WTC11 (cell line): ENCODE measurements around the gene SHANK2. TPM values are rescaled to one million over a fixed set of nuclear protein-coding genes. Genes with fewer than 3 reads are reported as not detected.

ENCODE experiments used
- ATAC-seq: fragments of 200-7000 bp; cut with Tn5 transposase; 2 replicates; pipeline ENCODE4 v1.10.0; 2021; ENCODE audit warnings: mild to moderate bottlenecking, moderate library complexity
- CTCF ChIA-PET: fragments of 300-600 bp; sonication (Branson Sonifier 250); formaldehyde crosslinking; loops from one replicate; lab custom pipeline; 2021; ENCODE audit warnings: antibody characterized with exemption; lab: Charles Lee
- POLR2A ChIA-PET: fragments of 350-600 bp; sonication (Branson Sonifier 250); formaldehyde crosslinking; loops from one replicate; lab custom pipeline; 2021; ENCODE audit warnings: antibody characterized with exemption; lab: Charles Lee
- DNase-seq: peaks from one replicate; pipeline ENCODE4 v3.0.0; 2021; ENCODE audit warnings: low spot score
- H3K27ac Mint-ChIP-seq: 2 replicates; pipeline ENCODE4 v1.8.0; 2021; ENCODE audit warnings: mixed read lengths
- H3K27me3 Mint-ChIP-seq: 2 replicates; pipeline ENCODE4 v1.8.0; 2021; ENCODE audit warnings: low read depth, mild to moderate bottlenecking, moderate library complexity, mixed read lengths
- H3K36me3 Mint-ChIP-seq: 2 replicates; pipeline ENCODE4 v1.8.0; 2021; ENCODE audit warnings: mixed read lengths
- H3K4me1 Mint-ChIP-seq: 2 replicates; pipeline ENCODE4 v1.8.0; 2022; ENCODE audit warnings: mixed read lengths
- H3K4me3 Mint-ChIP-seq: 2 replicates; pipeline ENCODE4 v1.8.0; 2021; ENCODE audit warnings: mild to moderate bottlenecking, moderate library complexity, mixed read lengths
- H3K9me3 Mint-ChIP-seq: 2 replicates; pipeline ENCODE4 v1.8.0; 2021; ENCODE audit warnings: mixed read lengths
- CBFB ChIP-seq: sonication (generic); formaldehyde crosslinking; IDR thresholded peaks from 2 replicates; pipeline ENCODE4 v1.8.1; 2022; ENCODE audit warnings: mild to moderate bottlenecking, low read depth, missing genetic modification reagents
- E2F1 ChIP-seq: sonication (generic); formaldehyde crosslinking; IDR thresholded peaks from 2 replicates; pipeline ENCODE4 v1.8.0; 2022; ENCODE audit warnings: mild to moderate bottlenecking, missing genetic modification reagents
- IRF1 ChIP-seq: sonication (generic); formaldehyde crosslinking; IDR thresholded peaks from 2 replicates; pipeline ENCODE4 v1.8.0; 2023; ENCODE audit warnings: missing genetic modification reagents
- NFATC4 ChIP-seq: fragments of 250-450 bp; sonication (Bioruptor Pico); IDR thresholded peaks from 2 replicates; pipeline ENCODE4 v1.9.0; 2021; ENCODE audit warnings: mild to moderate bottlenecking
- STAT6 ChIP-seq: sonication (generic); formaldehyde crosslinking; conservative IDR thresholded peaks from 2 replicates; pipeline ENCODE4 v1.8.1; 2023; ENCODE audit warnings: mild to moderate bottlenecking, low read depth, missing genetic modification reagents, moderate library complexity
- ZBTB43 ChIP-seq: sonication (generic); formaldehyde crosslinking; IDR thresholded peaks from 2 replicates; pipeline ENCODE4 v1.8.1; 2023; ENCODE audit warnings: mild to moderate bottlenecking, missing genetic modification reagents
- ZNF263 ChIP-seq: sonication (generic); formaldehyde crosslinking; IDR thresholded peaks from 2 replicates; pipeline ENCODE4 v1.8.1; 2022; ENCODE audit warnings: low read depth, mild to moderate bottlenecking, moderate library complexity, missing genetic modification reagents
- ZNF423 ChIP-seq: fragments of 250-450 bp; sonication (Bioruptor Pico); IDR thresholded peaks from 2 replicates; pipeline ENCODE4 v2.1.2; 2022; ENCODE audit warnings: mild to moderate bottlenecking, moderate library complexity
- ZNF532 ChIP-seq: fragments of 250-450 bp; sonication (Bioruptor Pico); IDR thresholded peaks from 2 replicates; pipeline ENCODE4 v1.9.0; 2021; ENCODE audit warnings: mild to moderate bottlenecking, borderline replicate concordance
- total RNA-seq: library from RNA; stranded (reverse); gene quantifications from 3 replicates; pipeline ENCODE4 v1.2.3, GENCODE V29; 2021

Gene SHANK2
- total RNA-seq, 1 experiment from 2014 or later, result 64.8 TPM

- no peak for ATAC-seq
- peak overlapping the region; percentile 73 for H3K4me3 Mint-ChIP-seq
- H3K36me3 Mint-ChIP-seq, result no peaks in the 10 kb centered on the region
- peaks cover 74% of the 10 kb centered on the region for H3K4me1 Mint-ChIP-seq
- TF ChIP-seq CBFB (CRISPR knock-in tag) (no peak), STAT6 (no peak), E2F1 (CRISPR knock-in tag) (no peak), ZNF263 (CRISPR knock-in tag) (no peak), ZNF532 (no peak)
- TF ChIP-seq, all 79 proteins: peak for 0
- POLR2A ChIA-PET, result interaction anchor here (0.6 kb wide), 1 partner anchor 796 kb away, joined by 3 read pairs; no protein-coding TSS in a partner anchor
- DNase-seq, result no peak
- Mint-ChIP-seq H3K27ac (peak overlapping the region; percentile 99), H3K27me3 (no peaks in the 10 kb centered on the region), H3K9me3 (no peaks in the 10 kb centered on the region)
- CTCF ChIA-PET, result interaction anchor here (1.4 to 4.6 kb wide), 2 partner anchors 128 to 162 kb away, joined by 4 to 46 read pairs; no protein-coding TSS in a partner anchor
These were observed 3.7 kb downstream of the SHANK2 start for GRCh38 chr11:71248656-71249055.

- H3K27me3 Mint-ChIP-seq, result no peaks in the 10 kb centered on the region
These were observed 4.2 kb downstream of the SHANK2 start for GRCh38 chr11:71248251-71248570.

GRCh38 chr11:71247551-71248250, 4.7 kb downstream of the SHANK2 start:
- Mint-ChIP-seq H3K4me3 (peak overlapping the region; percentile 73), H3K27ac (peak overlapping the region; percentile 99), H3K36me3 (peaks cover 5% of the 10 kb centered on the region), H3K27me3 (no peaks in the 10 kb centered on the region), H3K9me3 (no peaks in the 10 kb centered on the region), H3K4me1 (peaks cover 77% of the 10 kb centered on the region)
- CTCF ChIA-PET, result interaction anchor here (0.8 to 4.6 kb wide), 9 partner anchors 8 to 413 kb away, joined by 3 to 46 read pairs (median 7); no protein-coding TSS in a partner anchor
- no peak for TF ChIP-seq IRF1 (CRISPR knock-in tag)
- peak; percentile 73 for TF ChIP-seq ZNF423
- POLR2A ChIA-PET, result interaction anchor here (0.7 to 1.5 kb wide), 5 partner anchors 21 to 714 kb away, joined by 3 to 5 read pairs (median 4); no protein-coding TSS in a partner anchor
- DNase-seq, result peak; percentile 68
- peak; percentile 14 for ATAC-seq

More at GRCh38 chr11:71248251-71248570, 4.2 kb downstream of the SHANK2 start:
- Mint-ChIP-seq H3K4me3 (peak overlapping the region; percentile 73), H3K27ac (peak overlapping the region; percentile 99), H3K36me3 (no peaks in the 10 kb centered on the region), H3K9me3 (no peaks in the 10 kb centered on the region), H3K4me1 (peaks cover 74% of the 10 kb centered on the region)
- DNase-seq, result no peak
- ATAC-seq, result no peak
- POLR2A ChIA-PET, result interaction anchor here (0.6 to 1.4 kb wide), 3 partner anchors 26 to 795 kb away, joined by 3 to 5 read pairs (median 4); no protein-coding TSS in a partner anchor
- TF ChIP-seq ZBTB43 (CRISPR knock-in tag) (no peak), NFATC4 (CRISPR knock-in tag) (no peak)
- CTCF ChIA-PET, result interaction anchor here (1.6 to 4.6 kb wide), 6 partner anchors 8 to 161 kb away, joined by 4 to 46 read pairs (median 10); no protein-coding TSS in a partner anchor
